ENCODE measurements around the gene MKRN1. TPM values are rescaled to one million over a fixed set of nuclear protein-coding genes. Genes with fewer than 3 reads are reported as not detected.
"Not testable (repeated sequence)": the region's sequence is repeated elsewhere in the genome, so short reads cannot be mapped to it uniquely, and the experiment has no call there.

MKRN1 gene
- total RNA-seq, 1 donor from 2014 or later: 95.7 TPM

- Histone ChIP-seq H3K9me3 (ENCODE audit: insufficient read depth, low read depth, low read length) (no peaks in the 10 kb centered on the region), H3K4me3 (ENCODE audit: insufficient read depth, low read depth, low read length) (no peak overlapping the region), H3K79me2 (ENCODE audit: insufficient read depth, low read length) (no peaks in the 10 kb centered on the region), H3K9ac (ENCODE audit: low read length) (no peak overlapping the region), H3K27me3 (ENCODE audit: insufficient read depth, low read length) (peaks cover 2% of the 10 kb centered on the region), H2AFZ (ENCODE audit: low read depth, low read length) (no peak overlapping the region), H3K27ac (ENCODE audit: low read depth, low read length) (no peak overlapping the region), H3K4me2 (ENCODE audit: low read length) (no peak overlapping the region), H3K4me1 (ENCODE audit: insufficient read depth, low read length) (no peaks in the 10 kb centered on the region), H4K20me1 (ENCODE audit: insufficient read depth, low read length) (no peaks in the 10 kb centered on the region), H3K36me3 (ENCODE audit: insufficient read depth, low read length) (no peaks in the 10 kb centered on the region)
- Mint-ChIP-seq H3K4me3 (ENCODE audit: unreplicated experiment) (no peak overlapping the region), H3K27ac (ENCODE audit: unreplicated experiment) (peak overlapping the region; percentile 1), H3K4me1 (ENCODE audit: low read depth, unreplicated experiment) (no peaks in the 10 kb centered on the region), H3K9me3 (ENCODE audit: unreplicated experiment) (no peaks in the 10 kb centered on the region), H3K27me3 (ENCODE audit: low read depth, unreplicated experiment) (no peaks in the 10 kb centered on the region), H3K36me3 (ENCODE audit: low read depth, unreplicated experiment) (no peaks in the 10 kb centered on the region)
- no peak for DNase-seq (ENCODE audit: low read depth)
- no peak for TF ChIP-seq EZH2 (IDR thresholded peaks at IDR 0.05; ENCODE audit: insufficient read depth, low read length)
- no peak for TF ChIP-seq CTCF (IDR thresholded peaks at IDR 0.05; ENCODE audit: insufficient read depth, low read depth, low read length)
- no peak for FAIRE-seq
These were observed 62.7 kb downstream of the MKRN1 start for GRCh38 chr7:140416560-140416959.

- H3K27me3 ChIP-seq (ENCODE audit: insufficient read depth, low read length); H3K4me1 ChIP-seq (ENCODE audit: insufficient read depth, low read length); H3K79me2 ChIP-seq (ENCODE audit: insufficient read depth, low read length); H2AFZ ChIP-seq (ENCODE audit: low read depth, low read length); H3K4me3 ChIP-seq (ENCODE audit: insufficient read depth, low read depth, low read length); H3K27ac ChIP-seq (ENCODE audit: low read depth, low read length); H4K20me1 ChIP-seq (ENCODE audit: insufficient read depth, low read length); H3K36me3 ChIP-seq (ENCODE audit: insufficient read depth, low read length); H3K4me3 Mint-ChIP-seq (ENCODE audit: unreplicated experiment); H3K9me3 ChIP-seq (ENCODE audit: insufficient read depth, low read depth, low read length); H3K4me2 ChIP-seq (ENCODE audit: low read length); DNase-seq (ENCODE audit: low read depth); H3K4me1 Mint-ChIP-seq (ENCODE audit: low read depth, unreplicated experiment); H3K27ac Mint-ChIP-seq (ENCODE audit: unreplicated experiment); H3K36me3 Mint-ChIP-seq (ENCODE audit: low read depth, unreplicated experiment); FAIRE-seq; H3K9ac ChIP-seq (ENCODE audit: low read length); H3K9me3 Mint-ChIP-seq (ENCODE audit: unreplicated experiment); H3K27me3 Mint-ChIP-seq (ENCODE audit: low read depth, unreplicated experiment): not testable (repeated sequence)
These were observed 63.5 kb downstream of the MKRN1 start for GRCh38 chr7:140415816-140416215.

GRCh38 chr7:140415361-140415760, 63.9 kb downstream of the MKRN1 start:
- no peaks in the 10 kb centered on the region for H3K4me1 Mint-ChIP-seq (ENCODE audit: low read depth, unreplicated experiment)
- H3K9me3 Mint-ChIP-seq (ENCODE audit: unreplicated experiment): no peaks in the 10 kb centered on the region
- Histone ChIP-seq H3K79me2 (ENCODE audit: insufficient read depth, low read length) (no peaks in the 10 kb centered on the region), H3K4me2 (ENCODE audit: low read length) (no peak overlapping the region), H3K27me3 (ENCODE audit: insufficient read depth, low read length) (peaks cover 2% of the 10 kb centered on the region), H3K36me3 (ENCODE audit: insufficient read depth, low read length) (no peaks in the 10 kb centered on the region), H3K9me3 (ENCODE audit: insufficient read depth, low read depth, low read length) (no peaks in the 10 kb centered on the region), H3K4me1 (ENCODE audit: insufficient read depth, low read length) (no peaks in the 10 kb centered on the region), H3K27ac (ENCODE audit: low read depth, low read length) (no peak overlapping the region), H3K9ac (ENCODE audit: low read length) (no peak overlapping the region), H2AFZ (ENCODE audit: low read depth, low read length) (no peak overlapping the region), H4K20me1 (ENCODE audit: insufficient read depth, low read length) (no peaks in the 10 kb centered on the region), H3K4me3 (ENCODE audit: insufficient read depth, low read depth, low read length) (no peak overlapping the region)
- H3K36me3 Mint-ChIP-seq (ENCODE audit: low read depth, unreplicated experiment): no peaks in the 10 kb centered on the region
- no peak for DNase-seq (ENCODE audit: low read depth)
- H3K27me3 Mint-ChIP-seq (ENCODE audit: low read depth, unreplicated experiment): no peaks in the 10 kb centered on the region
- TF ChIP-seq EZH2 (IDR thresholded peaks at IDR 0.05; ENCODE audit: insufficient read depth, low read length): no peak
- no peak for TF ChIP-seq CTCF (IDR thresholded peaks at IDR 0.05; ENCODE audit: insufficient read depth, low read depth, low read length)
- no peak overlapping the region for H3K27ac Mint-ChIP-seq (ENCODE audit: unreplicated experiment)
- no peak for FAIRE-seq
- no peak overlapping the region for H3K4me3 Mint-ChIP-seq (ENCODE audit: unreplicated experiment)

Data from astrocyte (in vitro differentiated cells and primary cell).